Germinal center (tissue), 1 donor: ENCODE measurements around the gene PPIF.

Source experiments
- DNase-seq: peaks from one replicate; pipeline ENCODE4 v3.0.0; 2012; ENCODE audit warnings: mixed read lengths, low spot score

PPIF gene

GRCh38 chr10:79375321-79376077, 28.2 kb downstream of the PPIF start:
- no peak for DNase-seq

- DNase-seq = no peak
Observed at GRCh38 chr10:79376078-79376628, 28.9 kb downstream of the PPIF start.

- no peak for DNase-seq
Observed at GRCh38 chr10:79376751-79377556, 29.7 kb downstream of the PPIF start.

GRCh38 chr10:79377557-79378382, 30.5 kb downstream of the PPIF start:
- DNase-seq = no peak

GRCh38 chr10:79378383-79378646, 31.0 kb downstream of the PPIF start:
- no peak for DNase-seq

- no peak for DNase-seq
Observed at GRCh38 chr10:79378647-79379511, 31.6 kb downstream of the PPIF start.

- no peak for DNase-seq
Observed at GRCh38 chr10:79379512-79380124, 32.3 kb downstream of the PPIF start.

- DNase-seq = no peak
Observed at GRCh38 chr10:79380125-79380945, 33.1 kb downstream of the PPIF start.

- DNase-seq = no peak
Observed at GRCh38 chr10:79380946-79381721, 33.9 kb downstream of the PPIF start.

- no peak for DNase-seq
Observed at GRCh38 chr10:79381804-79382221, 34.5 kb downstream of the PPIF start.

GRCh38 chr10:79382491-79382941, 35.2 kb downstream of the PPIF start:
- DNase-seq = no peak

GRCh38 chr10:79383974-79384606, 36.8 kb downstream of the PPIF start:
- no peak for DNase-seq

- DNase-seq = no peak
Observed at GRCh38 chr10:79384773-79385391, 37.6 kb downstream of the PPIF start.

GRCh38 chr10:79385392-79385795, 38.1 kb downstream of the PPIF start:
- no peak for DNase-seq

GRCh38 chr10:79385804-79386531, 38.7 kb downstream of the PPIF start:
- DNase-seq = no peak

GRCh38 chr10:79386637-79387465, 39.6 kb downstream of the PPIF start:
- no peak for DNase-seq
